ENCODE measurements around the gene MMP24. TPM values are rescaled to one million over a fixed set of nuclear protein-coding genes. Genes with fewer than 3 reads are reported as not detected.
A peak's percentile ranks its signal among the peaks of the same experiment; 100 is the strongest.

The MMP24 gene
- total and polyA plus RNA-seq, 2 of the 13 experiments (the other 11 are each of a cell fraction or from before 2014, with no cell fraction given), result 0.29 to 0.35 TPM

GRCh38 chr20:35290186-35290886 lies 63.8 kb downstream of the MMP24 start (continued):
- TF ChIP-seq EEA1 (CRISPR knock-in tag; IDR thresholded peaks at IDR 0.05; ENCODE audit: borderline replicate concordance) (peak; percentile 51; the same call in 1 of the 2 replicates), HOXA7 (CRISPR knock-in tag; IDR thresholded peaks at IDR 0.05) (no peak), ZFP36L1 (CRISPR knock-in tag; IDR thresholded peaks at IDR 0.05) (no peak), TP53 (CRISPR knock-in tag; conservative IDR thresholded peaks at IDR 0.05) (no peak), ZNF317 (CRISPR knock-in tag; IDR thresholded peaks at IDR 0.05) (no peak), IRX3 (CRISPR knock-in tag; IDR thresholded peaks at IDR 0.05; ENCODE audit: borderline replicate concordance, low read depth) (no peak), ZNF207 (IDR thresholded peaks at IDR 0.05; ENCODE audit: borderline replicate concordance) (no peak), GTF2F1 (IDR thresholded peaks at IDR 0.05; ENCODE audit: low read length) (no peak), ZBTB7A (CRISPR knock-in tag; IDR thresholded peaks at IDR 0.05) (no peak), NR3C1 (CRISPR knock-in tag; IDR thresholded peaks at IDR 0.05) (no peak), PHF21A (CRISPR knock-in tag; IDR thresholded peaks at IDR 0.05) (no peak), ZNF24 (IDR thresholded peaks at IDR 0.05) (no peak), ZIK1 (CRISPR knock-in tag; IDR thresholded peaks at IDR 0.05; ENCODE audit: borderline replicate concordance, low read depth) (no peak), TEAD3 (CRISPR knock-in tag; optimal IDR thresholded peaks at IDR 0.05; ENCODE audit: borderline replicate concordance) (no peak), SIN3B (IDR thresholded peaks at IDR 0.05; ENCODE audit: low read length) (no peak), HNRNPLL (IDR thresholded peaks at IDR 0.05; ENCODE audit: low read depth, low read length, poor library complexity, severe bottlenecking) (no peak), ZNF83 (CRISPR knock-in tag; IDR thresholded peaks at IDR 0.05; ENCODE audit: borderline replicate concordance) (no peak), ZNF790 (CRISPR knock-in tag; IDR thresholded peaks at IDR 0.05; ENCODE audit: borderline replicate concordance) (no peak), ZSCAN31 (CRISPR knock-in tag; IDR thresholded peaks at IDR 0.05; ENCODE audit: low read depth) (no peak), GABPA (IDR thresholded peaks at IDR 0.05; ENCODE audit: low read depth, low read length) (no peak), GABPA (CRISPR knock-in tag; IDR thresholded peaks at IDR 0.05; ENCODE audit: low read depth) (no peak), ELF4 (CRISPR knock-in tag; IDR thresholded peaks at IDR 0.05; ENCODE audit: borderline replicate concordance) (no peak), U2AF2 (IDR thresholded peaks at IDR 0.05; ENCODE audit: low read depth, low read length) (no peak), ZNF136 (CRISPR knock-in tag; IDR thresholded peaks at IDR 0.05; ENCODE audit: low read depth) (no peak), PLRG1 (conservative IDR thresholded peaks at IDR 0.05) (no peak), CCDC6 (CRISPR knock-in tag; IDR thresholded peaks at IDR 0.05) (no peak), HOXA5 (CRISPR knock-in tag; IDR thresholded peaks at IDR 0.05) (no peak), ZNF629 (CRISPR knock-in tag; conservative IDR thresholded peaks at IDR 0.05) (peak; percentile 73; the same call in 1 of the 2 replicates), REL (CRISPR knock-in tag; conservative IDR thresholded peaks at IDR 0.05) (no peak)
- TF ChIP-seq, protein P1, sequence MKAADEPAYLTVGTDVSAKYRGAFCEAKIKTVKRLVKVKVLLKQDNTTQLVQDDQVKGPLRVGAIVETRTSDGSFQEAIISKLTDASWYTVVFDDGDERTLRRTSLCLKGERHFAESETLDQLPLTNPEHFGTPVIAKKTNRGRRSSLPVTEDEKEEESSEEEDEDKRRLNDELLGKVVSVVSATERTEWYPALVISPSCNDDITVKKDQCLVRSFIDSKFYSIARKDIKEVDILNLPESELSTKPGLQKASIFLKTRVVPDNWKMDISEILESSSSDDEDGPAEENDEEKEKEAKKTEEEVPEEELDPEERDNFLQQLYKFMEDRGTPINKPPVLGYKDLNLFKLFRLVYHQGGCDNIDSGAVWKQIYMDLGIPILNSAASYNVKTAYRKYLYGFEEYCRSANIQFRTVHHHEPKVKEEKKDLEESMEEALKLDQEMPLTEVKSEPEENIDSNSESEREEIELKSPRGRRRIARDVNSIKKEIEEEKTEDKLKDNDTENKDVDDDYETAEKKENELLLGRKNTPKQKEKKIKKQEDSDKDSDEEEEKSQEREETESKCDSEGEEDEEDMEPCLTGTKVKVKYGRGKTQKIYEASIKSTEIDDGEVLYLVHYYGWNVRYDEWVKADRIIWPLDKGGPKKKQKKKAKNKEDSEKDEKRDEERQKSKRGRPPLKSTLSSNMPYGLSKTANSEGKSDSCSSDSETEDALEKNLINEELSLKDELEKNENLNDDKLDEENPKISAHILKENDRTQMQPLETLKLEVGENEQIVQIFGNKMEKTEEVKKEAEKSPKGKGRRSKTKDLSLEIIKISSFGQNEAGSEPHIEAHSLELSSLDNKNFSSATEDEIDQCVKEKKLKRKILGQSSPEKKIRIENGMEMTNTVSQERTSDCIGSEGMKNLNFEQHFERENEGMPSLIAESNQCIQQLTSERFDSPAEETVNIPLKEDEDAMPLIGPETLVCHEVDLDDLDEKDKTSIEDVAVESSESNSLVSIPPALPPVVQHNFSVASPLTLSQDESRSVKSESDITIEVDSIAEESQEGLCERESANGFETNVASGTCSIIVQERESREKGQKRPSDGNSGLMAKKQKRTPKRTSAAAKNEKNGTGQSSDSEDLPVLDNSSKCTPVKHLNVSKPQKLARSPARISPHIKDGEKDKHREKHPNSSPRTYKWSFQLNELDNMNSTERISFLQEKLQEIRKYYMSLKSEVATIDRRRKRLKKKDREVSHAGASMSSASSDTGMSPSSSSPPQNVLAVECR (CRISPR knock-in tag; IDR thresholded peaks at IDR 0.05; ENCODE audit: borderline replicate concordance), result no peak; the same call in 1 of the 2 replicates

Measured in HepG2 (cell line).